HG02973 (cell line): Measurements from ENCODE around the gene SH3BP4.

Experiments
- ATAC-seq: cut with Tn5 transposase; IDR thresholded peaks from one replicate; pipeline ENCODE4 v1.9.1; 2021; ENCODE audit warnings: moderate library complexity; ENCODE audit not compliant: unreplicated experiment

The SH3BP4 gene

DNA sequence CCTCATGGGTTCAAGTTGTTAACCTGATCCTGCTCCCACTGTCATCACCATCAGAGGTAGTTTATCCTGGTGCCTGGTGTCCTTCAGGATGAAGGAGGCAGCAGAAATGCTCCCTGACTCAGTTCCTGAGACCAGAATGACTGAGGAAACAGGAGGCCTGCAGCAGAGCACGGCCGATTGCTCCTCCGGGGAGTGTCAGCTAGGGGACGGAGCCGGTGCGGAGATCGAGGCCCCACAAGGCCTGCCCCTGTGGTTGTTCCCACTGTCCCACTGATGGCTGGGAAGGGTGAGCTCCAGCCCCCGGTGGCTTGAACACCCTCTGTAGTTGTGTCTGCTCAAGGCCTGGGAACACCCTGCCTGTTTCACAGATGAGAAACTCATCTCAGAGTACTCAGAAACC, 45.6 kb downstream of the SH3BP4 start:
- no peak for ATAC-seq

DNA sequence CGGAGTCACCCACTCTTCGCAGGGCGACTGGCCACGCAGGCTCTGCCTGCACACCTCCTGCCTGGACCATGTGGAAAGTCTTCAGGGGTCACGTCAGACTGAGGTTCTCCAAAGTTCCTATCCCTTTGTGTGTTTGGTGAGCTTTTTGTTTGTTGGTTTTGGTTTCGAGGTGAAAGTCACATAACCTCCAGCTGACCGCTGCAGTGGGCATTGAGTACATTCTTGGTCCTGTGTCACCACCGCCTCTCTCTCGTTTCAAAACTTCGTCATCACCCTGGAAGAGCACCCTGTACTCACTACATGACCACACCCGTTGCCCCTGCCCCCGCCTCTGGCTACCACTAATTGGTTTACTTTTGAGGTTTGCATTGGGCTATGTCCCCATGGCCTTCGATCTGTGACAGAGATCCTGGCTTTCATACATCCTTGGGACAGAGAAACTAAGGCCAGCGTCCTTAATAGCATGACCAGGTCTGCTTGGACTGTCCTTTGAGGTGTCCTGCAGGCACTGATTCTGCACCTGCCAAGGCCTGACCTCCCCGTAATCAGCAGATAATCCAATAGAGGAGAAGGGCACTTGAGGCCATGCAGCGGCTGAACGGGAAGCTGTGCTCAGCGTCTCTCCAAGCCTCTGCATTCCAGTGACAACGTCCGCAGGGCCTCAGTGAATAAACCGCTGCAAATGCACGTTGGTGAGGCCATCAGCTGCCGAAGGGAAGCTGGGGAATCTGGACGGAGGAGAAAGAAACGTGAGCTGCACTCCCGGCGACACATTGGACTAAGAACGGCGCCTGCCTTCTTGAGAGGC, 46.8 kb downstream of the SH3BP4 start:
- no peak for ATAC-seq

DNA sequence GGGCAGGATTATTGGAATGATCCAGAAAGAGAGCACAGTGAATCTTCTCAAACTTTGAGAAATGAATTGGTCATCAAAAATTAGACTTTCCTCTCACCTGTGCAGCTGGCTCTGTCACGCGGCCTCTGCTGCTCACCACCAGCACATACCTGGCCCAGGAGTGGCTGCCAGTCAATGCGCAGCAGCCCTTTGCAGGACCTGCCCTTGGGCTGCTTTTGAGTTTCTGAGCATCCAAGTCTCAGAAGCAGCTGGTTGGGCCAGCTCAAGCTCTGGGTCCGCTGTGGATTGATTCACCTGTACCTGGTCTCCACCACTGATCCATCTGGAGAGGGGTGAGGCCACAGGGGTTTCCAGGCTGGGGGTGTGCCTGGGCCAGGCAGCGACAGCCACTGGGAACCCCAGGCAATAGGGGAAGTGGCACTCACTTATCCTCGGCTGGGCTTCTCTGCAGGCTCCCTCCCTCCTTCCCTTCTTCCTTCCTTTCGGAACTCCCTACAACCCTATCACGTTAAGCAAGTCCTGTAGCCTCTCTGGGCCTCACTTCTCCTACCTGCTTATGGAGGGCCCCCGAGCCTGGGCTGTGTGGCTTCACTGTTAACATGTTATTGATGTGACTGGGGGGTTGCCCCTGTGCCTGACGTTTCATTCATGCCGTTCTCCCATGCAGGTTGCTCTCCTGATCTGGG, 48.1 kb downstream of the SH3BP4 start:
- no peak for ATAC-seq

DNA sequence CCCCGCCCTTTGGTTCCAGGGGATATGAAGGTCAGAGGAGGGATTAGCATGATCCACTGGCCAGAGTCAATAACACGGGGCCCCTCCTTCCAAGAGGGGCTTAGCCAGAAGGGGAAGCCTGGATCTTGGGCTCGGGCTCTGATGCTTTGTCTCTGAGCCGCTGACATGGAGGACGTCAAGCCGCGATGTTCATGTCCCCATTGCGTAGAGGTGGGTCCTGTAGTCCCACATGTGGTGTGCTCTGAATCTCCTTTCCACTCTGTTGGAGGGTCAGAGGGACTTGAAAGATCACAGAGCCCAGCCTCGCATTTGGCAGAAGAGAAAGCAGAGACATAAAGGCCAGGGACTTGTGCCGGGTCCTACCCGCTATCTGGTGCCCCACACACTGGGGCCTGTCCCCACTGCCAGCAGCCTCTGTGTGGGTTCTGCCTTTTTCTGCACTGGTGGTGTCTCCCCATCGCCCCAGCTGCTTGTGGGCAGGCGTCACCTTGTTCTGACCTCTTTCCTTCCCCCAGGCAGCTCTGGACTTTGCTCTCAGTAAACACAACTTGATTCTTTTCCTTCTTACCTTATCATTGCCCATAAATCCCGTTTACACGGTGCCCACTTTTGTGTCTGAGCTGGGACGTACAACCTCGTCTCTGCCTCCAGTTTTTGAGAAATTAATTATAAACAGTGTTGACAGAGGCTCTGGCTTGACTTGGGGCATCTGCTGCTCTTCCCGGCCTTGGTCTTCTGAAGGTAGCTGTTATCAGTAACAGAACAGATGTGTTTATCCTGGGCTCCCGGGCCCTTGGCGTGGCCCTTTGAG, 48.8 kb downstream of the SH3BP4 start:
- ATAC-seq, result no peak

- ATAC-seq, result no peak
Observed at GRCh38 chr2:235001237-235002133, 49.7 kb downstream of the SH3BP4 start.

- no peak for ATAC-seq
Observed at GRCh38 chr2:235002198-235003095, 50.6 kb downstream of the SH3BP4 start.

DNA sequence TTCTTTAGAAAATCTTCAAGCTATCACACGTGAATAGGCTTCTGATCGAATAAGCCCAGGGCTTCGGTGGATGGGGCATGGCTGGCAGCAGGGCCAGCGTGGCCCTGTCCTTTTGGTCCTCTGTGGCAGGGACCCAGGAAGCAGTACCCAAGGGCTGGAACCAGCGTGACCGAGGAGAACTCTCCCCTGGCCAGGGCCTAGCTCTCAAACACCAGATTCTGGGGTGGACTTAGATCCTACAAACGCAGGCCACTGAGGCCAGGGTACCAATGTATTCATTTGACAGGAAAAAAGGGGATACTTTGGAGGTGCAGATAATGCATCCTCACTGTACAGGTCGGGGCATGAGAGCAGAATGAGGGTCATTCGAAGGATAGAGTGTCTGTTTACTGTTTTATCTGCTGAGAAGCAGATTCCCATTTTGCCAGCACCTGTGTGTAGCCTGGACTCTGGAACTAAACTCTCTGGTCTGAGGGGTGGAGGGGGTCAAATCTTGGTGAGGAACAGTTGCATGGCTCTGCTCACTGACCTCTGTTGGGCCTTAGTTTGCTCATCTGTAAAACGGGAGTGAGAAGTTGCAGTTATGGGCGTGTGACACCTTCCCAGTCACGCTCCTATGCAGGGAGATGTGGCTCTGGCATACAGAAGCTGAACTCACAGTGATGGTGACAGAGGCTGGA, 51.4 kb downstream of the SH3BP4 start:
- ATAC-seq, result no peak

DNA sequence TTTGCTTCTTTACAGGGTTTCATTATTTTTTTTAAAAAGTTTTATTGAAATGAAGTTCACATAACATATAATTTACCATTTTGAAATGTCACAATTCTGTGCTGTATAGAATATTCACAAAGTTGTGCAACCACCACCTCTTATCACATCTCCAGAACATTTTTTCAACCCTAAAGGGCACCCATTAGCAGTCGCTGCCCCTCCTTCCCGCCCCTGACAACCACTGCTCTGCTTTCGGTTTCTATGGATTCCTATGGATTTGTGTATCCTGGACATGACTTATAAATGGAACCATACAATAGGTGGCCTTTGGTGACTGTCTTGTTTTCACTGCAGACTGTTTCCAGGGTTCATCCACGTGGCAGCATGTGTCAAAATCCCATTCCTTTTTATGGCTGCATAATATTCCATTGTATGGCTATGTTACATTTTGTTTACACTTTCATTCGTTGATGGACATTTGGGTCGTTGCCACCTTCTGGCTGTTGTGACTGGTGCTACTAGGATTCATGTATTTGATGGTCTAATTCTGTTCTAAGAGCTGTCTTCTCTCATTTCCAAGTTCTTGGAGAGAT, 52.6 kb downstream of the SH3BP4 start:
- no peak for ATAC-seq

- no peak for ATAC-seq
Observed at GRCh38 chr2:235005023-235005422, 53.2 kb downstream of the SH3BP4 start.

- ATAC-seq, result no peak
Observed at GRCh38 chr2:235005603-235006259, 53.9 kb downstream of the SH3BP4 start.

DNA sequence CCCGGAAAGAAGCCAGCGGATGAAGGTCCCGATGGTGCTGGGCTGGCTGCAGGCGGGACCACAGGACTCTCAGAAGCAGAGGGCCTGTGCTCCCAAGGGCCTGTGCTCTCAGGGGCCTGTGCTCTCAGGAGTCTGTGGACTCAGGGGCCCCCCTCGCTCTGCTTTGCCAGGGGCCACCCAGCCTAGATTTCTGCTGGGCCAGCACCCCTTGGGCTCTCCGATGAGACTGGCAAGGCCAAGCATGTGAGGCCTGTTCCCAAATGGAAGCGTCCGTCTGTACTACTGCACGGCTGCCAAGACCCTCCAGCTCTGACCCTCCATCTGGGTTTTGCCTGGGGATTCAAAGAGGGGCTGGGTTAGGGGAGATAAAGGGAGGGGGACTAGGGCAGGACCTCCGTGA, 54.6 kb downstream of the SH3BP4 start:
- no peak for ATAC-seq

DNA sequence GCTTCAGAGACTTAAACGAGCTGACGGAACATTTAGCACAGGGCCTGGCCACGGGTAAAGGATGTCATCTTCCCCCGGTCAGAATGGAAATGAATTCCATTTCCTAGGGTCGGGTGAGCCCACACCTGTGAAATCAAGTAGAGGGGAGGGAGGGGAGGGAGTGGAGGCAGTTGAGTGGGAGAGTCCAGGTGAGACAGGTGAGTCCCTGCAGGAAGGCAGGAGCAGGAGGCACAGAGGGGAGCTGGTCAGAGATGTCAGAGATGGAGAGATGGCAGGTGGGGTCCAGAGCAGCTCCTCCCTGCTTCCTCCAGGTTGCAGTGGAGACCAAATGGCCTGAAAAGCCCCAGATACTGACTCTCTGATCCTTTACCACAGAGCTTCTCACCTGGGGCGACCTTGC, 55.2 kb downstream of the SH3BP4 start:
- ATAC-seq, result no peak

DNA sequence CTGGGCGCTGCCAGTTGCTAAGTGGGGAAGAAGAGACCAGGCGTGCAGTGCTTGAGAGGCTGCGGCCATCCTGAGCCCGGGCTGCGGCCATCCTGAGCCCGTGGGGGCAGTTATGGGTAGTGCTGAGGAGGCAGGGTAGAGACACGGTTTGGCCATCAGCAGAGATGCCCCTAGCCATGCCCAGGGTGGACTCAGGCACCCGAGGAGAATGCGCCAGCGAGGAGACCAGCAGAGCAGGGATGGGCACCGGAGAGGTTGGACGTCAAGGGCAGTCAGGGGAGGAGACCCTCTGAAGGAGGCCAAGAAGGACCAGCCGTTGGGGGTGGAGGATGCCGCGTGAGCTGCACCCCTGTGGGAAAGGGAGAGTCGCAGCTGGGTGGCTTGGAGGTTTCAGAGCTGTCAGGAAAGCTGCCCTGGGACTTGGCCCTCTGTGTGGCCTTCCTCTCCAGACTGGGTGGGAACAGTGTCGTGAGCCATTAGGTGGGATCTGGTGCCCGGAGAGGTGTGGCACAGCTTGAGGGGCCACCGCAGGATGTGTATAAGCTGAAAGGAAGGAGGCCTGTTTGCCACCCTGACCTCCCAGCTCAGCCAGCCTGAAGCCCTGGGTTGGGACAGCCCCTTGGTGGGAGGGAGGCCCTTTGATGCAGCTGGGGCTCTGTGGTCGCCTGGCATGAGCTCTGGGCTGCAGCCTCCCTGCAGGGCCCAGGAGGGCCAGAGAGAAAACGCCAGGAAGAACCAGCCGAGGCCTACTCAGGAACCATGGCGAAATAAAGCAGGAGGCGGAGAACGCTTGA, 56.0 kb downstream of the SH3BP4 start:
- no peak for ATAC-seq

- ATAC-seq, result no peak
Observed at GRCh38 chr2:235008584-235009044, 56.8 kb downstream of the SH3BP4 start.

- no peak for ATAC-seq
Observed at GRCh38 chr2:235009081-235009480, 57.3 kb downstream of the SH3BP4 start.

DNA sequence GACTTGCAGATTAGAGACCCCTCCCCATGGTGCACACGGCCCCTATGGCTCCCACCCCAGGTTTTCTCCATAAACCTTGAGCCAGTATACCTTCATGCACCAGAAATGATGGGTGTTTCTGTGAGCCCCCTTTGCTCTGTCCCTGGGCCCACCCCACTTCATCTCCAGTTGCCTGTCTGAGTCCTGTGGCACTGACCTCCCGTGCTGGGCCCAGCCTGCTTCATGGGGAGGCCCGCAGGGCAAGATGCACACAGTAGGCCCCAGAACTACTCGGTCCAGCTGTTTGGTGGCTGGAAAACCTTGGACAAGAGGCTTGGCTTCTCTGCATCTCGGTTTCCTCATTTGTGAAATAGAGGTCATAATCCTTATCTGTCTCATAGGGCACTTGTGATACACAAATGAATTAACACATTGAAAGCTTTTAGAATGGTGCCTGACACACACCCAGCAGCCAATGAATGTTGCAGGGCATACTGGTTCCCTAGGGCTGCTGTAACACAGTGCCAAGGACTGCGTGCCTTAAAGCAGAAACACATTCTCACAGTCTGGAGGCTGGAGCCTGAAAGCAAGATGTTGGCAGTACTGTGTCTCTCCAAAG, 58.4 kb downstream of the SH3BP4 start:
- ATAC-seq, result no peak

DNA sequence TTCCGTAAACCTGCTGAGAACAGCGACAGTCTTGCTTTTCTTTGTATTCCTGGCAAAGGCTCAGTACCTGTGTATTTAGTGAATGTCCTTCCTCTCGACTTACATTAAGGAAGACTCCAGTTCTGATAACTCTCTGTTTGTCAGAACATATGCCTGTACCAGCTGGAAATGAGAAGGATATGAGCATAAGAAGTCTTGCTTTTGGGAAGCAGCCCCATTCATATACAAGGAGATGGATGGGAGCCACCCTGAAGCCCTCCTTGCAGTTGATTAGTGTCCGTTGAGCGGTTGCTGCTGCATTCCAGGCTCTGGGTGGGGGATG, 59.8 kb downstream of the SH3BP4 start:
- ATAC-seq, result no peak
